GM19328 (cell line): ENCODE measurements around the gene LAMC3.

Source experiments
- ATAC-seq: cut with Tn5 transposase; IDR thresholded peaks from one replicate; pipeline ENCODE4 v1.9.1; 2021; ENCODE audit warnings: mild to moderate bottlenecking, moderate library complexity; ENCODE audit not compliant: unreplicated experiment

Gene LAMC3

DNA sequence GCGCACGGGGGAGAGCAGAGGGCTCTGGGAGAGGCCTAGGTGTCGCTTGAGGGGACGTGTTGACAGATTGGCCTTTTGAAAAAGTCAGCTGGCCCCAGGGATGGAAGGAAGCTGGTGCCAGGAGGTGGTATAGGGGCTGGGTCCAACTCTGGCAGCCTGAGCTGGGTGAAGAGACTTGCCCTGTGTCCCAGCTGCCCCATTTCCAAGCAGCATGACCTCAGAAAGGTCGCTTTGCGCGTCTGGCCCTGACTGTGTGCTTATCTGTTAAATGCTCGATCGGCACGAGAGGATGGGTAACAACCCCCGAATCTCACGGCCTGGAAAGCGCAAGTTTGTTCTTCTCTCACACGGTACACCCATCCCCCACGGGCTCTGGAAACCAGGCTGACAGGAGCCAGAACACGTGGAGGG, 31.2 kb upstream of the LAMC3 start:
- no peak for ATAC-seq

DNA sequence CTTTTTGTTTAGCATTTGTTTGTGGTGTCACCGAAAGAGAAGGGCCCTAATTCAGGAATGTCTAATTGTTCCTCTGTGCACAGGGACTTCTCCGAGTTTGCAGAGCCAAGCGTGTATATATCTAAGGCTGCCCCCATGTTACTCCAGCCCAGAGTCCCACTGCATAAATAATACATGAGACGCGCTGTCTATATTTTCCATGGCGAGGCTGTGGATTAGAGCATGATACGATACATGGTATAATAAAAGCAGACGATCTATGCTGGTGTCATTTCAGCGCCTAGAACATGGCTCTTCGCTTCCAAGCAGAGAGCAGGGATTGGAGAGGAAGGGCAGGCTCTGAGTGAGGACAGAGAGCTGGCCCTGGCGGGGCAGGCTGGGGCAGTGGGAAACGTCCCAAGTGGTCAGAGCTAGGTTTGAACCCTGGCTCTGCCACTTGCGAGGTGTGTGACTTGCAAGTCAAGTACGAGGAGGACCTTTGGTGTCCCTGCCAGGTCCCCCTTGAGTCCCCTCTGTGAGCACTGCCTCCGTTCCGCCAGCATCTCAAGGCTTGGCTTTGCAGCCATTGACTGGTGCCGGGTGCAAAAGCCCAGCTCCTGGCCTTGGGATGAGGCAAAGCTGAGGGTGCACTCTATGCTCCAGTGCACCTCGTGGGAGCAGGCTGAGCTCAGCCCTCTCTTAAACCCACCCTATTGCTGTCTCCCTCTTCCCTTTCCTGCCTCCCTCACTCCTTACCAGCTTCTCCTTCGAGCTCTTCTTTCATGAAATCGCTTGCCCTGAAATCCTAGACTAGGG, 29.2 kb upstream of the LAMC3 start:
- ATAC-seq, result no peak

DNA sequence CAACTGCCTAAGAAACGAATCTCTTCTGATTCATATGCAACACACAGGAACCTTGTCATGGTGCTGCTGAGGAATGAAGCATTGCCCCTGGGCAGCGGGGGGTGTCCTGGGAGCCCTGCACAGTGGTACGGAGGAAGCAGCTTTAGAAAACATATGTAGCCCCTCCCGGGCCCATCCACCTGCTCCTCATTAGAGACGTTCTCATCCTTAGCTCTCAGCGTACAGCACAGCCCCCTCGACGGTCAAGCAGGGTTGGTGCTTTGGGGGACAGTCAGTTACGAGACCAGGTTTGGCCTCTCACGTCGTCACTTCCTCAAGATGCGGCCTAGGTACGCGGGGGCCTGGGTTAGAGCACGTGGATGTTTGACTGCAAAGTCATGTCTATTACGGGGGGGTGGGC, 28.4 kb upstream of the LAMC3 start:
- no peak for ATAC-seq

DNA sequence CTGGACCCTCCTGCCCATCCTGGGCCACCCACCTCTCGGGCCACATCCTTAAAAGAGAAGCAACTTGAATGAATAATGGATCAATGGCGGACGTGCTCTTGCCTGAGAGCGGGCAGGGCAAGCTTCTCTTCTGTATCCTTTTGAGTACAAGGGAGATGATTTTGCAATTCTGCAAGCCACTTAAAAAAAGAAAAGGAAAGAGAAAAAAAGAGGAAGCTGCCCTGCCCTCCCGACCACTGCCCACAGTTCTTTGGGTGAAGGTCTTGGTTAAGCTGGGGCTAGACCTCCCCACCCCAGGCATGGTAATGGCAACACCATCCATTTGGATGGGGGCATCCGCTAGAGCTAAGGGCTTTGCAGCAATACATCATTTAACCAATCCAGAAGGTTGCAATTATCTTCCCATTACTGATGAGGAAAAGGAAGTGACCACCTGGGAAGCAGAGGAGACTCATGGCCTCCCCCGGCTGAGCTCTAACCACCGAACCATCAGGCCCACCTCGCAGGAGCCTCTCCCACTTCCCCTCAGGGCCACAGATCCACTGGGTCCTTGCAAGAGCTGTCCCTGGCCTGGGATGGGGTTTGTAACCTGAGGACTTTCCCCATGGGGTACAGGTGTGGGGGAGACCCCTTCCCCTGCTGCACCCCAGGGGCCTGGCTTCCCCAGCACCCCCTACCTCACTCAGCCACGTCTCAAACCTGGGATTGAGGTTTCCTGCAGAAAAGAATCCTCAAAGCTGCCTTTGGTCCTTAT, 27.8 kb upstream of the LAMC3 start:
- ATAC-seq, result no peak

DNA sequence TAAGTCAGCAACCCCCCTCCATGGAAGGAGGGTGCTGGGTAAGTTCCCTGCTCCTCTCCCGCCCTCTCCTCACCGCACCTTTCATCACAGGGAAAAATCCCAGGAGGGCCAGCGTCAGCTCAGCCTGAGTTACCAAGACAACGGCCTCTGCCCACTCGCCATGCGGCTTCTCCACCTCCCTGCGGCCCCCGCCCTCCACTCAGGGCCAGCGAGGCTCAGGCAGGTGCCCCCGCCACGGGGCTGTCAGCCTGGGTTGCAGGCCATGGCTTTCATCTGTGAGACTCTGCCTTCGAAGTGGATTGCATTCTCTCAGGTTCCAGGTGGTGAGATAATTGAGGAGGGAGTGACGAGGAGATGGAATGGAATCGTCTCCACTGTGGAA, 27.2 kb upstream of the LAMC3 start:
- ATAC-seq, result no peak

- no peak for ATAC-seq
These were observed 26.2 kb upstream of the LAMC3 start for GRCh38 chr9:130982636-130983358.

DNA sequence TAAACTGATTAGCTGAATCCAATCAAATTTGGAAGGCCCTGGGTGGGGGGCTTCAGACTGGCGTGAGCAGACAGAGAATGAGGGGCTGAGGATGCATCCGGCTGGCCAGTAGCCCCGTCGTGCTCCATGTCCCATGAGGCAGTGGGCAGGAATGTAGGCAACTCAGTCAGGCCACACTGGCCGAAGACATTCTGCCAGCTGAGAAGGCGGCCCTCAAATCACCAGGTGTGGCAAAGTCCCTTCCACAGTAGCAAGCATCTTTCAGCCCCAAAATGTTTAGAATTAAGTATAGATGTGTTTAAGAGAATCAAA, 25.7 kb upstream of the LAMC3 start:
- ATAC-seq, result no peak

DNA sequence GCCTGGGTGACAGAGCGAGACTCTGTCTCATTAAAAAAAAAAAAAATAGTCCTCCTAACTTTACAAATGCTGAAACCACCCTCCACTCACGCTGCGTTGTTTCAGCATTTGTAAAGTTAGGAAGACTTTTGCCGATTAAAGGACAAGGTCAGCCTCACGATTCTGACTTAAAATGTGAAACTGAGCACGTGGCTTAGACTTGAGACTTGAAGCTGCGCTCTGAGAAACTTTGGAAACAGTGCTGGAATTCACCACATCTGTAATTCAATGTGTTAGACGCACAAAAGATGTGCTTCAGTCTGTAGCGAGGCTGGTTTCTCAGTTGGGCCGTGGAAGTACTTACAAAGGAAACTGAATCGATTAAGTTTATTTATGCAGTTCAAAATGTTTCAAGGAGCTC, 25.0 kb upstream of the LAMC3 start:
- ATAC-seq, result no peak

DNA sequence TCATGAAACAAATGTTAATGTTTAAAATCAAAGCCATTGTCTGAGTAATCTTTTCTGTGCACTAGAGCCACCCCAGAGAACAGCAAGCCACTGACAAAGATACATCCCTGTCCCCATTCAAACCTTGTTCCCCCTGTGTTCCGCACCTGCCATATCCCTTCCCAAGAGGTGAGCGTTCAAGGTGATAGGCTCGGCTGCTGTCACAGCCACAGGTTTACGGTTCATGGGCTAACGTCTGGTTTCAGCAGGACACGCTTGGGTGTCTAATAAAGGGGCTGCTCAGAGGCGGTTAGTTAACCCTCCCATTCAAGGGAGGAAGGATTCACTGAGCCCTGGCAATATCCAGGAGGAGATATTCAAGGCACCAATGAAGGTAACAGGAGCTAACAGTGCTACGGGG, 24.5 kb upstream of the LAMC3 start:
- no peak for ATAC-seq

DNA sequence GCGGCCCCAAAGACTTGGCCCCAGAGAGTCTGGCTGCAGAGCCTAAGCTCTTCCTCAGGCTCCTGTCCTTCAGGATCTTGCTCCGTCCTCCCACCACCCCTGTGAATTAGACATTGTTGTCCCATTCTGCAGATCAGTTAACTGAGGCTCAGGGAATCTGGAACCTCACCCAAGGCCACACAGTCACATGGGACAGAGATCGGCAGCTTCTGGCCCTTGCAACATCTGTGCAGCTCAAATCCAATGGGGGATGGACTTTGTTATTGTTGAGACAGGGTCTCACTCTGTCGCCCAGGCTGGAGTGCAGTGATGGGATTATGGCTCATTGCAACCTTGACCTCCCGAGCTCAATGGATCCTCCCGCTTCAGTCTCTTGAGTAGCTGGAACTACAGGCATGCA, 23.9 kb upstream of the LAMC3 start:
- ATAC-seq, result no peak

DNA sequence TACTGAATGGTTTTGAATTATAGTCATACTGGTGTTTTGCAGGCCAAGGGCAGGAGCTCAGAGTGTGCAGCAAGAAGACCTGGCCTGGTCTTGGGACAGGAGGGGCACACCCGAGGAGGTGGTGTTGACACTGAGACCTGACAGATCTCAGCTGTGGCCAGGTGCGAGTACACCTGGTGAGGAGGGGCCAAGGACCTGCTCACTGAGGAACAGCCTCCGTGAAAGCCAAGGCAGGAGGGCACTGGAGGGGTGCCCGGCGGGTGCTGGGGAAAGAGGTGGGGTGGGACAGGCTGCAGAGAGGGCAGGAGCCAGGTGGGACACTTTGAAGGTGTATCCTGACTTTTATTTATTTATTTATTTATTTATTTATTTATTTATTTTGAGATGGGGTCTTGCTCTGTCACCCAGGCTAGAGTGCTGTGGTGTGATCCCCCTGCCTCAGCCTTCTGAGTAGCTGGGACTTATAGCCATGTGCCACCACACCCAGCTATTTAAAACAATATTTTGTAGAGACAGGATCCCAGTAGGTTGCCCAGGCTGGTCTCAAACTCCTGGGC, 23.3 kb upstream of the LAMC3 start:
- ATAC-seq, result no peak

DNA sequence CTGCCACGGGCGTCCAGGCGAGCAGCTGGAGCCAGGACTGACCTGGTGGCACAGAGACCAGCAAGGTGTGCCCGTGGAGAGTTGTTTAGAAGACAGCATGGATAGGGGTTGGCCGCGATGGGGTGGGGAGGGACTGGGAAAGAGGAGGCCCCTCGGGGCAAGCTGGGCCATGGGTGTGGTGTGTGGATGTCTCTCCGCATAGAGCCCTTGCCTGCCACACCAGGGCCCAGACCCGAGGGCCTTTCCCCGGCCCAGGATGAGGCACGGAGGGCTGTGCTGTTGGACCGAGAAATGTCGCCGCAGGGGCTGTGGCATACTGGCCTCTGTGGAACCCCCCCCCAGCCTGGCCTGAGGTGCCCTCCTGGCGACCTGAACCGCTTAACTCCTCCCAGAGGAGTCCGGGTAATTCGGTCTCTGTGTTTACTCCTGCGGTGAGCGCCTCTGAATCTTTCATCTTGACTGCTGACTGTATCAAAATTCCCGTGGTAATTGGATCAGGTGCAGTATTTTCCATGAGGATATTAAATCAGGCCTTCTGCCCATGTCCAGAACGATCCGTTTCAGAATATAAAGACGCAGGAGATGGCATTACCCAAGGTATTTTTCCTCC, 22.5 kb upstream of the LAMC3 start:
- no peak for ATAC-seq

DNA sequence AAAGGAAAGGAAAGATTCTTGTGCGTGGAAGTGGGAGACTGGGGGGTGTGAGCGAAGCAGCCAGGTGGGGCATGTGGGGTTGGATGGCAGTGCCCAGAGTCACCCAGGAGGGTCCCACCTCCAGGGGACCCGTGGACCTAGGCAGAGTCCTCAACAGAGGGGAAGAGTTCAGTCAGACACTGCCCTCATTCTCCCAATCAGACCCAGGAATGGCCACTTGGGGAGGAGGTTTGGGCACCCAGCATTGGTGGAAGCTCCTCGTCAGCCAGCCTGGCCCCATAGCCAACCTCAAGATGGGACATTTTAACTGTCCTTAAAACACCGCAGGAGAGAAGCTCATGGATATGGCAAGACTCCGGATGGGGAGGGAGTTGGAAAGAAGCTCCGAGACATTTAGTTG, 21.9 kb upstream of the LAMC3 start:
- ATAC-seq, result no peak

DNA sequence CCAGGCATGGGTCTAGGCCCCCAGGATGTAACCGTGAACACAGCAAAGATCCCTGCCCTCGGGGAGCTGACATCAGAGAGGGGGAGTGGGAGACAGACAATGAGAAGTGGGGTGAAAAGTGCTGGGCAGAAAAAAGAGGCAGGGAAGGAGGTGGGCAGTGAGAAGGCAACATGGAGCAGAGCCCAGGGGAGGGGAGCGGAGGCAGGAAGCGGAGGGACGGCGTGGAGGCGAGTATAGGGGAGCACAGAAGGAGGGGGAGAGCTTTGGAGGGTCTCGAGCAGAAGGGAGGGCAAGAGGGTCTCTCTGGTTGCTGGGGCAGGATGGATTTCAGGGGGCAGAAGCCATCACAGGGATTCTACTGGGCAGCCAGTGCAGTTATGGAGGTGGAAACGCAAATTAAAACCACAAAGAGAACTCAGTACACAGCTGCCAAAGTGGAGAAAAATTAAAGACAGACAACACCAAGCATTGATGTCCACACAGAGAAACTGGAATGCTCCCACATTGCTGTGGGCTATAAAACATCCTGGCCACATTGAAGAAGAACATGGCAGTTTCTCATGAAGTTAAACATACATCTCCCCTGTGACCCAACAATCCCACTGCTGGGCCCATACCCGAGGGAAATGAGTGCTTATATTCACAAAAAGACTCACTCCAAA, 21.1 kb upstream of the LAMC3 start:
- no peak for ATAC-seq

GRCh38 chr9:130988400-130988747, 20.6 kb upstream of the LAMC3 start:
- ATAC-seq, result no peak

GRCh38 chr9:130988905-130989304, 20.1 kb upstream of the LAMC3 start:
- no peak for ATAC-seq

GRCh38 chr9:130989391-130989790, 19.6 kb upstream of the LAMC3 start:
- ATAC-seq, result no peak

DNA sequence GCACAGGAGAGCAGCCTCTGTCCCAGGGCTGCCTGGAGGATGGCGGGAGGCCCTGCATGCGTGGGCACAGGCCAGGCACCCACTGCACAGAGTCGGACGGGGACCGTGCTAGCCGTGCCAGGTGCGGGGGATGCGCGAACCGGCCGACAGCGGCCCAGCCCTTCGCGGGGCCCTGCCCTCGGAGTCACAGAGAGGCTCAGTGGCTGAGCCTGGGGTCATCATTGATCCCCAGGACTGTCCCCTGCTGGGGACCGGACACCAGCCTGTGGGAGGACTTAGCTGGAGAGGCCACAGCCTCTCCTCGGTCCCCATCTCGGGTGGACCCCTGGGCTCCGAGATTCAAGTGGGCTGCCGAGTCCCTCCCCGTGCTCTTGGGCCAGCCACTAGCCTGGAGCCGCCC, 19.1 kb upstream of the LAMC3 start:
- no peak for ATAC-seq

- ATAC-seq, result no peak
These were observed 18.5 kb upstream of the LAMC3 start for GRCh38 chr9:130990306-130990977.
